Right lobe of liver (tissue), 6 donors: ENCODE results near the gene BLOC1S4. TPM values are rescaled to one million over a fixed set of nuclear protein-coding genes. Genes with fewer than 3 reads are reported as not detected.
"Not testable (repeated sequence)": the region's sequence is repeated elsewhere in the genome, so short reads cannot be mapped to it uniquely, and the experiment has no call there.

Experiments
- ATAC-seq, 4 donors: fragments of 200-7000 bp; cut with Tn5 transposase; one replicate each; pipeline ENCODE4 v1.9.1; 2020; ENCODE audit warnings: mild to moderate bottlenecking in 4 of 4, moderate library complexity in 4 of 4
- DNase-seq, 3 donors: peaks; one replicate each; pipeline ENCODE4 v3.0.0-alpha.2; 2020
- H3K27ac ChIP-seq, 3 donors: fragments of 200-600 bp; one replicate each; pipeline ENCODE4 v1.8.0; 2022
- H3K27me3 ChIP-seq, 2 donors: fragments of 200-600 bp; one replicate each; pipeline ENCODE4 v1.8.0; 2022
- H3K36me3 ChIP-seq, 4 donors: fragments of 200-600 bp; sonication (generic) in 1 of 4; one replicate each; pipeline versions ENCODE4 v1.5.1 to v1.8.0; 2017 to 2022; ENCODE audit warnings: control low read depth in 1 of 4
- H3K4me1 ChIP-seq, 4 donors: fragments of 200-600 bp; sonication (generic) in 1 of 4; one replicate each; pipeline versions ENCODE4 v1.5.1 to v1.8.0; 2017 to 2022; ENCODE audit warnings: control low read depth in 1 of 4
- H3K4me3 ChIP-seq, 3 donors: fragments of 200-600 bp; one replicate each; pipeline ENCODE4 v1.8.0; 2022
- H3K9me3 ChIP-seq, 4 donors: fragments of 200-600 bp; sonication (generic) in 1 of 4; one replicate each; pipeline versions ENCODE4 v1.5.1 to v1.8.0; 2017 to 2022; ENCODE audit warnings: control low read depth in 1 of 4
- POLR2A ChIP-seq: fragments of 450-650 bp; IDR thresholded peaks from one replicate; pipeline ENCODE4 v1.6.1; 2017; ENCODE audit warnings: antibody characterized with exemption, mild to moderate bottlenecking
- WGBS: methylation state at CpG from one replicate; pipeline ENCODE4 v1.1.6; 2018; ENCODE audit warnings: low coverage, low lambda C conversion rate; ENCODE audit not compliant: insufficient coverage; ENCODE audit errors: missing lambda C conversion rate; 5-methylcytosine and 5-hydroxymethylcytosine counted together
- intact Hi-C, 2 donors: fragments of 100-400 bp; cut with DNase I; formaldehyde crosslinking; loops; one replicate each; pipeline versions ENCODE4 v1.11.2 to v1.14.1; 2022
- total RNA-seq, 6 experiments: library from RNA; depleted of rRNA in 2 of 6; stranded (reverse); fragments of >200 nt in 2 of 6; fragmentation: NEBNext Ultra II Directional in 3 of 6; extraction: Animal tissue kit (Norgen Biotek cat#: 25700) in 3 of 6; gene quantifications; one replicate each; pipeline versions ENCODE4 v1.1.0 to v1.2.4, GENCODE V29; 2016 to 2023
- TF ChIP-seq, protein P1 (sequence below), 4 donors: fragments of 200-600 bp in 3 of 4; fragments of 450-650 bp in 1 of 4; IDR thresholded peaks; one replicate each; pipeline versions ENCODE4 v1.5.1 to v1.8.0; 2016 to 2022; ENCODE audit warnings: antibody characterized with exemption in 4 of 4, mild to moderate bottlenecking in 2 of 4
- donor health status: DM: no; HTN: yes; CAD: no.
- donor health status: DM: no; HTN: no; CAD: no.
- donor health status: DM: no; HTN: no; CAD: no.
- donor health status: DM: no; HTN: yes; CAD: no.
- donor health status: DM: no; HTN: yes; CAD: no.

The BLOC1S4 gene
- total RNA-seq, 6 experiments from 2014 or later, result 3.0 to 9.9 (median 6.6) TPM

DNA sequence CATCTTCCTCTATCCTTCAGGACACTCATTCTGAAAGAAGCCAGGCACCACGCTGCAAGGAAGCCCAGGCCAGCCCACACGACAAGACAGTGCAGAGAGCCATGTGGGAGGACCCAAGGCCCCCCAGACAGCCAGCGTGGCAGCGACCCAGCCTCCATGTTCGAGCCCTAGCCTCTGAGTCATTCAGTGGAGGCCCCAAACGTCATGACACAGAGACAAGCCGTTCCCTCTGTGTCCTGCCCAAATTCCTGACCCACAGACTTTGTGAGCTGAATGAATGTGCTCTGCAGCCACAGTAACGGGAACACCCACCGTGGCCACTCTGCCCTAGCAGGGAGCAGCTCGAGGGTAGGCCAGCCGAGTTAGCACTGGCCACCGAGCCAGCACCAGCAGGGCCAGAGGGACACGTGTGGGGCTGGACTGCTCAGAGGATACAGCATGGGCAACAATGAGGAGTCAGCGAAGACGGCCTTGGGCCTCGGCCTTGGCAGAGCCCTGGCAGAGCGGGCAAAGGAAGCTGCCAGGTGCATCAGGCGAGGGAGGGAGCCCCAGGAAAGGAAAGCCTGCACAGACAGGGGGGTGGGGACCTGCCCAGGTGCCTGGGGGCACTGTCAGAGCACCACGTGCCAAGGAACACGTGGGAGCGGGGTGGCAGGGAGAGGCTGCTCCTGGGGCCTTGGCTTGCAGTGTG, 8.6 kb downstream of the BLOC1S4 start:
- Histone ChIP-seq H3K36me3 (no peaks in the 10 kb centered on the region), H3K27me3 (no peaks in the 10 kb centered on the region), H3K27ac (no peak overlapping the region), H3K4me3 (no peak overlapping the region), H3K4me1 (peaks cover 0 to 17% (median 9%) of the 10 kb centered on the region in 4 donors), H3K9me3 (no peaks in the 10 kb centered on the region)
- ATAC-seq (no peak), DNase-seq (peak in 1 of 3 donors; percentile 41)
- TF ChIP-seq, protein P1, sequence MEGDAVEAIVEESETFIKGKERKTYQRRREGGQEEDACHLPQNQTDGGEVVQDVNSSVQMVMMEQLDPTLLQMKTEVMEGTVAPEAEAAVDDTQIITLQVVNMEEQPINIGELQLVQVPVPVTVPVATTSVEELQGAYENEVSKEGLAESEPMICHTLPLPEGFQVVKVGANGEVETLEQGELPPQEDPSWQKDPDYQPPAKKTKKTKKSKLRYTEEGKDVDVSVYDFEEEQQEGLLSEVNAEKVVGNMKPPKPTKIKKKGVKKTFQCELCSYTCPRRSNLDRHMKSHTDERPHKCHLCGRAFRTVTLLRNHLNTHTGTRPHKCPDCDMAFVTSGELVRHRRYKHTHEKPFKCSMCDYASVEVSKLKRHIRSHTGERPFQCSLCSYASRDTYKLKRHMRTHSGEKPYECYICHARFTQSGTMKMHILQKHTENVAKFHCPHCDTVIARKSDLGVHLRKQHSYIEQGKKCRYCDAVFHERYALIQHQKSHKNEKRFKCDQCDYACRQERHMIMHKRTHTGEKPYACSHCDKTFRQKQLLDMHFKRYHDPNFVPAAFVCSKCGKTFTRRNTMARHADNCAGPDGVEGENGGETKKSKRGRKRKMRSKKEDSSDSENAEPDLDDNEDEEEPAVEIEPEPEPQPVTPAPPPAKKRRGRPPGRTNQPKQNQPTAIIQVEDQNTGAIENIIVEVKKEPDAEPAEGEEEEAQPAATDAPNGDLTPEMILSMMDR (IDR thresholded peaks at IDR 0.05), result no peak
- TF ChIP-seq POLR2A, result no peak
- intact Hi-C loops, result loop anchor here (5.0 to 10.0 kb wide), 3 partner anchors 148 to 350 kb away; no protein-coding TSS in a partner anchor
- 65% methylated on average over 5 of the region's 21 CpGs for WGBS

DNA sequence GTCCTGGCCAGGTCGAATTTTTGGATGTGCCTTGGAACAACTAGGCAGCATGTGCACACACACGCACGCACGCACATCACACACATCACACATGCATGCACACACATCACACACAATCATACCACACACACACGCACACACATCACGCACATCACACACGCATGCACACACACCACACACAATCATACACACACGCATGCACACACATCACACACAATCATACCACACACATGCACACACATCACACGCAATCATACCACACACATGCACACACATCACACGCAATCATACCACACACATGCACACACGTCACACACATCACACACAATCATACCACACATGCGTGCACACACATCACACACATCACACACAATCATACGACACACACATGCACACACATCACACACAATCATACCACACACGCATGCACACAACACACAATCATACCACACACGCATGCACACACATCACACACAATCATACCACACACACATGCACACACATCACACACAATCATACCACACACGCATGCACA, 9.5 kb downstream of the BLOC1S4 start:
- H3K27ac ChIP-seq, H3K4me3 ChIP-seq, H3K9me3 ChIP-seq, DNase-seq, H3K27me3 ChIP-seq, H3K36me3 ChIP-seq, ATAC-seq: not testable (repeated sequence)
- peaks cover 0 to 21% (median 9%) of the 10 kb centered on the region in 4 donors for H3K4me1 ChIP-seq
- WGBS, result 96% methylated on average over 15 of the region's 16 CpGs
- intact Hi-C loops, result loop anchor here in 1 of 2 donors (10.0 kb wide), 1 partner anchor 349 kb away; no protein-coding TSS in a partner anchor

DNA sequence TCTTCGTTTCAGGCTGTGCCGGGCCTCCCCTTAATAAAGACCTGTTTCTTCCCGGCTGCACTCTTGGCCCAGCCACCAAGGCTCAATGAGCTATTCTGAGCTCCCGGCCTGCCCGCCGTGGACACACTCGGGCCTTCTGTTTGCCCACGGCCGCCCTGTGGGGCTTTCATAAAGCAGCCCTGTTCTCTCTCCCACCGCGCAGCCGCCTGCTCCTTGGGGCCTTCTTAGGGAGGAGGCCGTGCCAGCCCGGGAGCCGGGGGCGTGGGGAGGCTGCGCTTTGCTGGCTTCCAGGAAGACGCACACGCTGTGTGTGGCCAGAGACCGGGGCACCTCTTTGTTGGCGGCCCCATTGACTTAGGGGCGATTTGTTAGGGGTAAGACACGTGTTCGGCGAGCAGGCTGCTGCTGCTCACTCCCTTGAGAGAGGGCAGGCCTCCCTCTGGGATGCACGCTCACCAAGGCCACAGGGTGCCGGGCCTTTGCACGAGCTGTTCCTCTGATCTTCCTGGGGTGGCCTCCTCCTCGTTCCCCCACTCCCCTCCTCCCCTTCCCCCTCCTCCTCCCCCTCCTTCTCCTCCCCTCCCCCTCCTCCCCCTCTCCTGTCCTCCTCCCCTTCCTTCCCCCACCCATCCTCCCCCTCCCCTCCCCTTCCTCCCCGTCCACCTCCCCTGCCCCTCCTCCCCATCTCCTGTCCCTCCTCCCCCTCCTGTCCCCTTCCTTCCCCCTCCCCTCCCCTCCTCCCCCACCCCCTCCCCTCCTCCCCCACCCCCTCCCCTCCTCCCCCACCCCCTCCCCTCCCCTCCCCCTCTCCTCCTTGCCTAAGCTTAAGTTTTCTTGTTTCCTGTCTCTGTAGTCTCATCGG, 11.3 kb downstream of the BLOC1S4 start:
- Histone ChIP-seq H3K4me3 (no peak overlapping the region), H3K36me3 (no peaks in the 10 kb centered on the region), H3K9me3 (no peaks in the 10 kb centered on the region), H3K27me3 (no peaks in the 10 kb centered on the region), H3K4me1 (peaks cover 0 to 31% (median 10%) of the 10 kb centered on the region in 4 donors), H3K27ac (no peak overlapping the region)
- 34% methylated on average over 4 of the region's 31 CpGs for whole genome bisulfite sequencing
- peak in 1 of 3 donors; percentile 32 for DNase-seq
- intact Hi-C loops, result loop anchor here in 1 of 2 donors (10.0 kb wide), 1 partner anchor 347 kb away; no protein-coding TSS in a partner anchor
- no peak for TF ChIP-seq POLR2A
- TF ChIP-seq, protein P1 (IDR thresholded peaks at IDR 0.05), result no peak
- ATAC-seq, result no peak

DNA sequence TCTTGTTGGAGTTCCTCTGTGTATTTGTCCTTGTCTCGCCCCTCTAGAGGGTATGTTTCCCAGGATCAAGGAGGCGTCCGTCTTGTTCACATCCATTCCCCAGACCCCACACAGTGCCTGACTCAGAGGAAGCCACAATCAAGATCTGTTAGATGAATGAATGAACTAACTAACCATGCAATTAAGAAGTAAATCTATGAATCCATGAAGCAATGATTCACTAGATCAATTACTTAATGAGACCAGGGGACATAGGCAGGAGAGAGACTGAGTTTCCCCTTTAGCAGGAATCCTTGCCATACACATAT, 11.9 kb downstream of the BLOC1S4 start:
- 88% methylated on average over 3 of the region's 3 CpGs for WGBS
- Histone ChIP-seq H3K27ac (peak overlapping the region in 1 of 3 donors; percentile 62), H3K4me1 (peaks cover 0 to 37% (median 13%) of the 10 kb centered on the region in 4 donors), H3K9me3 (no peaks in the 10 kb centered on the region), H3K27me3 (no peaks in the 10 kb centered on the region), H3K4me3 (peak overlapping the region in 1 of 3 donors; percentile 16), H3K36me3 (no peaks in the 10 kb centered on the region)
- intact Hi-C loops, result loop anchor here in 1 of 2 donors (10.0 kb wide), 1 partner anchor 347 kb away; no protein-coding TSS in a partner anchor
- no peak for TF ChIP-seq POLR2A
- TF ChIP-seq, protein P1 (IDR thresholded peaks at IDR 0.05), result no peak
- DNase-seq (no peak), ATAC-seq (no peak)
